ENCODE measurements around the gene KCTD16.

The KCTD16 gene

GRCh38 chr5:144284931-144285502 is 114.3 kb downstream of the KCTD16 start:
- no peak for DNase-seq (ENCODE audit: low read depth in 2 of 2)

- no peak for DNase-seq (ENCODE audit: low read depth in 2 of 2)
These were observed 118.6 kb downstream of the KCTD16 start for GRCh38 chr5:144289277-144289676.

GRCh38 chr5:144292029-144292428 is 121.4 kb downstream of the KCTD16 start:
- DNase-seq (ENCODE audit: low read depth in 2 of 2): no peak

GRCh38 chr5:144295284-144295683 is 124.6 kb downstream of the KCTD16 start:
- no peak for DNase-seq (ENCODE audit: low read depth in 2 of 2)

DNA sequence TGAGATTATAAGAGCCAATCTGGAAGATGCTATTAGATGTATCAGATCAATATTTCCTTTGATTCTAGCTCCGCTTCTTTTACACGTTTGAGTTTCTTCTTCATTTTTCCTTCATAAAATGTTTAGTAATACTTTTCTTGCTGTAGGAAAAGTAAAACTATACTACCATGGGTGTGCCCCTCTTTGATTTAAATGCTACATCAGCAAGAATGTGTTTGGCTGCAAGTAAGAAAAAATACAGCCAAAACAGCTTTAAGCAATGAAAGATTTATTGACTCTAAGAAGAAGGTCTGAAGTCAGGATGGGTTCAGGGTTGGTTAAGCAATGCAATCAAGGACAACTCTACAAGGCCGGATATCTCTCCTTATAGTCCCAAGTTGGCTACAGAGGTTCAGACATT is 126.4 kb downstream of the KCTD16 start:
- DNase-seq (ENCODE audit: low read depth in 2 of 2): no peak

- DNase-seq (ENCODE audit: low read depth in 2 of 2): no peak
These were observed 128.0 kb downstream of the KCTD16 start for GRCh38 chr5:144298658-144299057.

DNA sequence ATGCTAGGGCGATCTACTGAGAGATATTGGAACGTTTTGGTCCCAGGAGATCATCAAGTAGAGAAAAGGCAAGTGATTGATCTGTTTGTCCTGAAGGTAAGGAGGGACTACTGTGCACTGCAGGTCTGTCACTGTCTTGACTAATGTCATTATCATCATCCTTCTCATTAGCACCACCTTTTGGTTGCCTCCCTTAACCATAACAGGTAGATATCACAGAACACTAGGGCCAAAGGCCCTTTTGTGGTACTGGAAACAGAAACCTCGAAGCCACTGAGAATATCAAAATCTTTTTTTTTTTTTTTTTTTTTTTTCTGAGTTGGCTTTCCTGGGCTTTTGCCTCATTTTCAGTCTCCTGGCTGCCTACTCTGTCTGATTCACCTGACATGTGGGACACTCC is 134.0 kb downstream of the KCTD16 start:
- DNase-seq (ENCODE audit: low read depth in 2 of 2): no peak

DNA sequence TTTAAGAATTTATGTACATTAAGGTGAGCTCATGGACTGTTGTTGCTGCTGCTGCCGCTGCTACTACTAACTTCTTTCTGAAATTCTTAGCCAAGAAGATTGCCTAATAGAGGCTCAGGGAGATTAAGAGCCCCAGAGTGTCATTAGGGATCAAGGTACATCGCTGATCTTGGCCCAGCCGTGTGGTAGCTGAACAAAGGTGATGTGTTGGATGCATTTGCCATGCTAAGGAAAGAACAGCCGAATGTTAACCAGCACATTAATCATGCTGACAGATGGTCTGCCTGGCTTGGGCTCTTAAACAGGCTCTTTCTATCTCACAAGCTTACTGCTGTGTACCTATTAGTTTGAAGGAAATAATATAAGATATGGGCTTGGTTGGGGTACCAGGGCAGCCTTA is 137.1 kb downstream of the KCTD16 start:
- DNase-seq (ENCODE audit: low read depth in 2 of 2): no peak

- no peak for DNase-seq (ENCODE audit: low read depth in 2 of 2)
These were observed 137.5 kb downstream of the KCTD16 start for GRCh38 chr5:144308174-144308573.

- no peak for DNase-seq (ENCODE audit: low read depth in 2 of 2)
These were observed 138.4 kb downstream of the KCTD16 start for GRCh38 chr5:144308906-144309670.

- DNase-seq (ENCODE audit: low read depth in 2 of 2): no peak
These were observed 139.9 kb downstream of the KCTD16 start for GRCh38 chr5:144310621-144311020.

- DNase-seq (ENCODE audit: low read depth in 2 of 2): no peak
These were observed 142.6 kb downstream of the KCTD16 start for GRCh38 chr5:144313147-144313726.

DNA sequence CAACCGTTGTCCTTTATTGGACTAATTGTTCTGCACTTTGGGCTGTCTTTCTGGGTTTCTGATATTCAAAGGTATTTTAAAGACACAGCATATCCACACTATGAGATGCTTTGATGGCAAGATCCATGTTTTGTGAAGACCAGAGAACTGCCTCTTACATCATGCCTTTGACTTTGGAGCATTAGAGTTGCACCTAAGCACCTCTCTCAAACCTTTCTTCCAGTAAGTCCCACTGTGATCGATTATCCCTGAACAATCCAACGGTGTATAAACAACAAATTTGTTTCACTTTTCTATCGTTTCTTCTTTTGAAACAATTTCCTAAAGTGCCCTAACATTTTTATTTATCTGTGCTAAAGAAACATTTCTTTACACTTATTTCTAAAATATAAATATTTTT is 144.4 kb downstream of the KCTD16 start:
- no peak for DNase-seq (ENCODE audit: low read depth in 2 of 2)

GRCh38 chr5:144315994-144316634 is 145.4 kb downstream of the KCTD16 start:
- no peak for DNase-seq (ENCODE audit: low read depth in 2 of 2)

DNA sequence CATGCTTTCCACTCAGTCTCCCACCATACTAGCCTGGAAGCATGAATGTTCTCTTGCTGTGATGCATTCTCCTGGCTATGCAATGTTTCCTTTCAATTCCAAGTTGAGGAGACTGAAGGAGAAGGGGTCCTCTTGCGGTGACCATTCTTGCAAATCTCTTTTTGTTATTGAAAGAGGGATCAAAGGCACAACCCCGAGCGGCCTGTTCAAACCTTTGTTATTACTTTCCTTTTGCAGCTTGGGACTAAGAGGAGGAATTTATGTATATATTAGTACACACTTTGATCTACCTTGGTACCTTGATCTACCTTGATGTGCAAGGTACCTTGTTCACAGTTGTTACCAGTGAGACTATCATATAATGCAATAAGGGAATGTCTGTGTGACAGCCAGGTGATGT is 147.3 kb downstream of the KCTD16 start:
- DNase-seq (ENCODE audit: low read depth in 2 of 2): no peak

- DNase-seq (ENCODE audit: low read depth in 2 of 2): no peak
These were observed 147.8 kb downstream of the KCTD16 start for GRCh38 chr5:144318460-144318859.

GRCh38 chr5:144323181-144323580 is 152.5 kb downstream of the KCTD16 start:
- no peak for DNase-seq (ENCODE audit: low read depth in 2 of 2)

DNA sequence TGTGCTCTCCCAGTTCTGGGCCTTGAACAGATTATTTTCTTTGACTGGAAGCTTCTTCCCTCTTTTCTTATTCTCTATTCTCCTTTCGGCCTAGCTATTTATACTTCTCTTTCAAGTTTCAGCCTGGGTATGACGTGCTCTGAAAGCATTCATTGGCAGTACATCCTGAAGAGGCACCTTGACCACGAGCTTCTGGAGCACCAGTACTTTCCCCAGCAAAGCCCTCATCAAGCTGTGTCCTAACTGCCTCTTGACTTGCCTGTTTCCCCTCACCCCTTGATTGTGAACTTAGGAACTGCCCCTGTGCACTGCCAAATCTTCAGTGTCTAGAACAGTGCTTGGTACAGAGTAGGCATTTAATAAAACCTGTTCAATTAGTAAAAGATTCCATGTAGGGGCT is 154.9 kb downstream of the KCTD16 start:
- DNase-seq (ENCODE audit: low read depth in 2 of 2): no peak

DNA sequence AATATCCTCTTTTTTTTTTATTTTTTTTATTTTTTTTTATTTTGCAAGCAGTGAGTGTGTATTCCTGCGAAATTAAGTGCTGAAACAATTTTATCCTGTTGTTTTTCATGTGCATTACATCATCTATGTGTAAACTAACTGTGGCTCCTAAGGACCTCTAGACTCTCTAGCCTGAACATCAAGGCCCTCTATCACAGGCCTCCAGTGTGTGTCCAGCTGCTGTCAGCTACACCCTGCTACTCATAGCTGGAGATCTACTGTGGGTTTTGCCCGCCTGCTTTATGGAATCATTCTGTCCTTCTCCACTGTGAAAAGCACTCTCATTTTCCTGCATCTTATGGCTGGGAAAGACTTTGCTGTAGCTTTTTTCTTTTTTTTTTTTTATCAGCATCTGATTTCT is 157.8 kb downstream of the KCTD16 start:
- DNase-seq (ENCODE audit: low read depth in 2 of 2): no peak

GRCh38 chr5:144328980-144329379 is 158.3 kb downstream of the KCTD16 start:
- DNase-seq (ENCODE audit: low read depth in 2 of 2): no peak

DNA sequence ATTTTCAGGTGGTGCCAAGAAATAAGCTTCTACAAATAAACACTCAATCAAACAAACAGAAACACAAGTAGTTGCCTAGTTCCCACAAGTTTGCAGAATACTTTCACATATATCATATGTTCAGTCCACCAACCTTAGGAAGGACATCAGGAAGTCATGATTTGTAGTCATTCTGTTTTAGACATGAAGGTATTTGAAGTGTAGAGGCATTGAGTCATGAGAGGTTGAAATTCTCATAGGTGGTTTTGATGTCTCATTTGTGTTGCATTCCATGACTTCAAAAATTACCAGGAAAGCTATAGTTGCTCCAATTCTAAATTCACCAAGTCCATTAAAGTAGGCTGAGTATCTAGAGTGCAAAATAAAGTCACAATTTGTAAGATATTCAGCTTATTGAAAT is 159.0 kb downstream of the KCTD16 start:
- no peak for DNase-seq (ENCODE audit: low read depth in 2 of 2)

- no peak for DNase-seq (ENCODE audit: low read depth in 2 of 2)
These were observed 160.7 kb downstream of the KCTD16 start for GRCh38 chr5:144331361-144331760.

DNA sequence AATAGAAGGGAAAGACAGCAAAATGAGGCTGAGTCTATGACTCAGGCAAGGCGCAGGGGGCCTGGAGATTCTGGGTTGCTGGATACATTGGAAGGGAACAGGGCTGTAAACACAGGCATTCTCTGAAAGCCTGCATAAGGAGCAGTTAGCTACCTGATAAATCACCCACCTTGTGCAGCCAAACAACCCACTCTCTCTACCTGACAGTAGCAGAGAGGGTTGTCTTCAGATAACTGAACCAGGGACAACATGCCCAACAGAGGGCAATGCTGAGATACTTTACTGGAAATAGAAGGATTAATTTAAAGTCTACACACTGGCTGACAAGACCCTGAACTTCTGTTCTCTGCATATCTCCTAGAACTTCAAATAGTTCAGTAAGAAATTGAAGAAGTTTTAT is 161.6 kb downstream of the KCTD16 start:
- no peak for DNase-seq (ENCODE audit: low read depth in 2 of 2)

All from stimulated activated CD8-positive, alpha-beta memory T cell treated with anti-CD3 and anti-CD28 coated beads, Interleukin-2, amount 100 ng/mL, for 1 hour (primary cell).